GM13977 (cell line): ENCODE results near the gene CLEC2L.

Experiments
- DNase-seq: peaks from one replicate; pipeline ENCODE4 v3.0.0; 2012; ENCODE audit warnings: low spot score
- in situ Hi-C: fragments of 300-500 bp; cut with MboI; formaldehyde crosslinking; loops from one replicate; pipeline ENCODE4 v1.12.0; 2022; ENCODE audit warnings: low sequenced_read_pairs, low pct_unique_long_range_greater_than_20kb, mixed read lengths, inconsistent platforms; ENCODE audit not compliant: unreplicated experiment
- TF ChIP-seq, protein P1 (sequence below): IDR thresholded peaks from 2 replicates; pipeline ENCODE4 v1.5.1; 2012; ENCODE audit warnings: mild to moderate bottlenecking, control low read depth; ENCODE audit not compliant: insufficient read depth; ENCODE audit errors: extremely low read depth, missing control alignments

Gene CLEC2L

DNA sequence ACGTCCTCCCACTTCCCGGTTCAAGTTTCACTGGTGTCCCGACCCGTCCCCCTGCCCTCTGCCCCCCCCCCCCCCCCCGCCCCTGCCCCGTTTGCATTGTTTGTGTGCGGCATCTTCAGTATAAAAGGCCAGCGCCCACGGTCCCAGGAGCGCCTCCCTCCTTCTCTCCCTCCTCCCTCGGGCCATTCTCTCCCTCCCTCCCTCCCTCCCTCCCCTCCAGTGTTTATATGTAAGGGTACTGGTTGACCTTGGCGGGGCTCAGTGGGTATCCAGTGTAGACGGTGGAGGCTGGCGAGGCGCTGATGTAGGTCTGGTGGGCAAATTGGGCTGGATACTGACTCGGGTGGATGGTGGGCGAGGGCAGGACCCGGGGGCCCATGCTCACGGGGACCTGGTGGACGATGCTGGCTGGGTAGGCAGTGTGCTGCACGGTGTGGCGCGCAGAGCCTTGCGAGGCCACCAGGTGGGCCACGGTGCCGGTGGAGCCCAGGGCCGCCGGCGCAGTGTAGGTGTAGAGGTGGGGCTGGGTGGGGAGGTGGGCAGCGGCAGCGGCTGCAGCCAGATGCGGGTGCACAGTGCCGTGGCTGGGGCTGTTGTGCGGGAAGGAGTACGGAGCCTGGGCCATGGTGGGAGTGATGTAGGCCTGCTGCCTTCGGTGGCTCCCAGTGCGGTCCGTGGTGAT, 49.4 kb downstream of the CLEC2L start:
- in situ Hi-C loops: no loop called here
- no peak for DNase-seq
- TF ChIP-seq, protein P1, sequence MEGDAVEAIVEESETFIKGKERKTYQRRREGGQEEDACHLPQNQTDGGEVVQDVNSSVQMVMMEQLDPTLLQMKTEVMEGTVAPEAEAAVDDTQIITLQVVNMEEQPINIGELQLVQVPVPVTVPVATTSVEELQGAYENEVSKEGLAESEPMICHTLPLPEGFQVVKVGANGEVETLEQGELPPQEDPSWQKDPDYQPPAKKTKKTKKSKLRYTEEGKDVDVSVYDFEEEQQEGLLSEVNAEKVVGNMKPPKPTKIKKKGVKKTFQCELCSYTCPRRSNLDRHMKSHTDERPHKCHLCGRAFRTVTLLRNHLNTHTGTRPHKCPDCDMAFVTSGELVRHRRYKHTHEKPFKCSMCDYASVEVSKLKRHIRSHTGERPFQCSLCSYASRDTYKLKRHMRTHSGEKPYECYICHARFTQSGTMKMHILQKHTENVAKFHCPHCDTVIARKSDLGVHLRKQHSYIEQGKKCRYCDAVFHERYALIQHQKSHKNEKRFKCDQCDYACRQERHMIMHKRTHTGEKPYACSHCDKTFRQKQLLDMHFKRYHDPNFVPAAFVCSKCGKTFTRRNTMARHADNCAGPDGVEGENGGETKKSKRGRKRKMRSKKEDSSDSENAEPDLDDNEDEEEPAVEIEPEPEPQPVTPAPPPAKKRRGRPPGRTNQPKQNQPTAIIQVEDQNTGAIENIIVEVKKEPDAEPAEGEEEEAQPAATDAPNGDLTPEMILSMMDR: no peak

DNA sequence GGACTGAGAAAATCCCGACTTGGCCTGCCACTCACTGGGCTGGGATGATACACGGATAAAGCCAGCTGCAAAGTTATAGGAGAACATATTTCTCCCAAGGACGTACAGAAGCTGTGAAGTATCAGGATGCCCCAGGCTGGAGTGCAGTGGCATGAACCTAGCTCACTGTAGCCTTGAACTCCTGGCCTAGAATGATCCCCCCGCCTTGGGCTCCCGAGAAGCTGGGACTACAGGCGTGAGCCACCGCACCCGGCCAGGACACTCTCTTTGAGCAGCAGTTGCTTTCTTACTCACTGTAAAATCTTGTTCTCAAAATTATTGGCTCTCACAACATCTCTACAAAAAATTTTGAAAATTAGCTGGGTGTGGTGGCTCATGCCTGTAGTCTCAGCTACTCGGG, 50.4 kb downstream of the CLEC2L start:
- in situ Hi-C loops: no loop called here
- TF ChIP-seq, protein P1: no peak
- no peak for DNase-seq

DNA sequence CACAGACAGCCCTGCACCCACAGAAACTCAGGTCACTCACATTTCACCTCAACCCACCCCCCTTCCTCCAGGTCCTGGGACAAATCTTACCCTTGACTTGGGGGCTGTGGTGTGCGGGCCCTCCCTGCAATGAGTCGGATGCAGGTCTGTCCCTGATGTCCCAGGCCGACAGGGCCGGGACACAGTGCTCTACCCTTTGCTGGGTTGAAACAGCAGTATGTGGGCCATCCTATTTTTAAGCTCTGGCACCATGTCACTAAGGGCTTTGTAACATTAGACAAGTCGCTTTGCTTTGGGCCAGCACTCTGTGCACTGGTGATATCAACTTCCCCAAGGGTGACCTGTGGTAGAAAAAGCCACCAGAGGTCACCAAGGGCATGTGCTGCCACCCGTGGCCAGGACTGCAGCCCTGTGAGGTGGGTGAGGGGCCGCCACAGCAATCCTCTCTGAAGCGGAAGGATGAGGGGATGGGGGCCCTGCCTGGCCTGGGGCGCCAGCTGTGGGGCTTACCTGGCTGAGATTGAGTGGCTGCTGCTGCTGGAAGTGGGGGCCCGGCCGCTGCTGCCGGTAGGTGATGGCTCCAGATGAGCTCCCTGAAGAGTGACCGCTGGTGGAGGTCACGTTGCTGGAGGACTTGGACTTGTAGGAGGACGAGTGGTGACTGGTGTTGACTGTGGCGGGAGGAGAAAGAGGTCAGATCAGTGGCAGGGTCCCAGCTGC, 51.3 kb downstream of the CLEC2L start:
- TF ChIP-seq, protein P1: no peak
- in situ Hi-C loops: no loop called here

DNA sequence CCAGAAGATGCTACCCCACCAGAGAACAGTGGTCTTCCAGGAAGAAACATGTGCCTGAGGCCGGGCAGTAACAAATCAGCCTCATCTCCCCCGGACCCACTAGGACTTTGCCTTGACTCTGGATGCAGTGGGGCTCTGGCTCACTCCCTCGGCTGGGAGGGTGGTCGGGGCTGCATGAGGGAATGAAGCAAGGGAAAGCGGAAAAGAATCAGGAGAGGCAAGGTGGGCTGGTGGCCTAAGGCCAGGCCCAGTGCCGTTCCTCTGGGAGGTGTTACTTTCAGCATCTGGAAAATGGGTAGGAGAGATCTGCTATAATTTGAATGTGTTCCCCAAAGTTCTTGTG, 51.8 kb downstream of the CLEC2L start:
- DNase-seq: no peak
- TF ChIP-seq, protein P1: no peak

More for the DNA sequence above, 51.3 kb downstream of the CLEC2L start:
- DNase-seq: no peak

DNA sequence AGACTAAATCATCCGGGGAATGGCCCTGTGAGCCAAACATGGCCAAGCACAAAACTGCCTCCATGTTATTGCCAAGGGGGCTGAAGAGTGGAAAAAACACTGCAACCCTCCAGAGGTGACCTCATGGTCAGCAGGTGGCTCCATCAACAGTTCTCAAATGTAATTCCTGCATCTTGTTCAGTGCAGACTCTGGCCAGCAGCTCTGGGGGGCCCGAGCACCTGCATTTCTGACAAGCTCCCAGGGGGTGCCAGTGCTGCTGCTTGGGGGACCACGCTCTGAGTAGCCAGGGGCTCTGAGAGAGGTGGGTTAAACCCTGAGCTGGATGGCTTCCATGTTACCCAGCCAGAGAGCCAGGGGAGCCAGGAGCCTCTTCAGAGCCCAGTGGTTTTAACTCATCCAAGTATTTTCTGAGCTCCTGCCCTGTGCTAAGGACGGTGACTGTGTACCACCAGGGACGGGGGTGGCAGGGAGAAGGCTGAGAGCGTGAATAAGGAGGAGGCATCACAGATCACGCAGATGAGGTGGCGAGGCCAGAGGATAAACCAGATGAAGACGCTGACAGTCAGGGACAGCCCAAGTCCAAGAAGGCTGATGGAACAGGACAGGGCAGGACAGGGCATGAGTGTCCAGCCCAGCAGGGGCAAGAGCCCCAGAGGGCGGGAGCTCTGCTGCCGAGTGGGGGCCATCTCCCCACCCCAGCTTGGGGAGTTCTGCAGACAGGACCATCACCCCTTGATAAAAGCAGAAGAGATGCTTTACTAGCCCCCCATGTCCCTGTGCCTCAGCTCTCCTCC, 52.9 kb downstream of the CLEC2L start:
- in situ Hi-C loops: no loop called here
- TF ChIP-seq, protein P1: no peak
- DNase-seq: no peak

More for the DNA sequence above, 51.8 kb downstream of the CLEC2L start:
- in situ Hi-C loops: no loop called here

DNA sequence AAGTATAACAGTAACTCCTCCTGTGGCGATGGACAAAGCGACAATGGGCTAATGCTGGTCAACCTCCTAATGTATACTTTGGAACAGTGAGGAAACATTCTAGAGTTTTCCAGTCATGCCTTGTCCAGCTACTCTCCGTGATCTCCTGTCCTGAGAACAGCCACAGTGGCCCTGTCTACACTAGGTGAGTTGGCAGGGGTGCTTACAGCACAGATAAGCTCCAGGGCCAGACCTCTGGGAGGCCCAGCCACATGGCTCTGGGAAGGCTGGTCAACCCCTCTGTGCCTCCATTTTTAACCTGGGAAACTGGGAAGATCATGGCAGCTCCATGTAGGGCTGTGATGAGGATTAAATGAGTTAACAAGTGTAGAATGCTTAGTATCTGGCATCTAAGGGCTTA, 57.0 kb downstream of the CLEC2L start:
- DNase-seq: no peak
- in situ Hi-C loops: no loop called here
- TF ChIP-seq, protein P1: no peak
